Neural progenitor cell (in vitro differentiated cells): ENCODE measurements around the gene FAM193A.

Experiments
- EZH2 ChIP-seq: fragments of 200-600 bp; sonication (generic); IDR thresholded peaks from 2 replicates; pipeline ENCODE4 v1.6.1; 2017; ENCODE audit warnings: antibody characterized with exemption, mild to moderate bottlenecking, moderate library complexity
- EZH2phosphoT487 ChIP-seq: fragments of 200-600 bp; sonication (generic); IDR thresholded peaks from 2 replicates; pipeline ENCODE4 v1.6.1; 2017; ENCODE audit warnings: antibody characterized with exemption
- TF ChIP-seq, protein P1 (sequence below): fragments of 200-600 bp; sonication (generic); IDR thresholded peaks from 2 replicates; pipeline ENCODE4 v1.5.1; 2017; ENCODE audit warnings: antibody characterized with exemption, mild to moderate bottlenecking

DNA sequence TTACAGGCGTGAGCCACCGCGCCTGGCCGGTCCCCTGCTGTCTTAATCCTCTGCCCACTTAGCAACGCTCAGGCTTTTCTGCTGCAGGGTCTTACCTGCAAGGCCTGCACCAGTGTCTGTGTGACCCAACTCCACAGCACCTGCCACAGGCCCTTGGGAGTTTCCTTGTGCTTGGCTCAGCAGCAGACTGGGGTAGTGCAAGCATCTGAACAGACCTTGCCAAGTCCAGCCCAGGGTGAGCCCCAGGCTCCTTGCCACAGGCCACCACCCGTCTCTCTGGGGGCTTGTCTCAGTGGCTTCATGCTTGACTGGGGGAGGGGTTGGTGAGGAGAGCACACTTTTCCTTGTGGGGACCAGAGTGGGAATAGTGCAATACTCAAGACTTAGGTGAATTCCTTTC is 87.0 kb downstream of the FAM193A start:
- TF ChIP-seq, protein P1, sequence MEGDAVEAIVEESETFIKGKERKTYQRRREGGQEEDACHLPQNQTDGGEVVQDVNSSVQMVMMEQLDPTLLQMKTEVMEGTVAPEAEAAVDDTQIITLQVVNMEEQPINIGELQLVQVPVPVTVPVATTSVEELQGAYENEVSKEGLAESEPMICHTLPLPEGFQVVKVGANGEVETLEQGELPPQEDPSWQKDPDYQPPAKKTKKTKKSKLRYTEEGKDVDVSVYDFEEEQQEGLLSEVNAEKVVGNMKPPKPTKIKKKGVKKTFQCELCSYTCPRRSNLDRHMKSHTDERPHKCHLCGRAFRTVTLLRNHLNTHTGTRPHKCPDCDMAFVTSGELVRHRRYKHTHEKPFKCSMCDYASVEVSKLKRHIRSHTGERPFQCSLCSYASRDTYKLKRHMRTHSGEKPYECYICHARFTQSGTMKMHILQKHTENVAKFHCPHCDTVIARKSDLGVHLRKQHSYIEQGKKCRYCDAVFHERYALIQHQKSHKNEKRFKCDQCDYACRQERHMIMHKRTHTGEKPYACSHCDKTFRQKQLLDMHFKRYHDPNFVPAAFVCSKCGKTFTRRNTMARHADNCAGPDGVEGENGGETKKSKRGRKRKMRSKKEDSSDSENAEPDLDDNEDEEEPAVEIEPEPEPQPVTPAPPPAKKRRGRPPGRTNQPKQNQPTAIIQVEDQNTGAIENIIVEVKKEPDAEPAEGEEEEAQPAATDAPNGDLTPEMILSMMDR: no peak
- TF ChIP-seq EZH2: no peak
- TF ChIP-seq EZH2phosphoT487: no peak
